SW480 (cell line): ENCODE results near the gene ATXN10.
"Not testable (repeated sequence)": the region's sequence is repeated elsewhere in the genome, so short reads cannot be mapped to it uniquely, and the experiment has no call there.

Experiments
- DNase-seq: peaks from one replicate; pipeline ENCODE4 v3.0.0-alpha.2; 2016; ENCODE audit warnings: low spot score

ATXN10 gene

DNA sequence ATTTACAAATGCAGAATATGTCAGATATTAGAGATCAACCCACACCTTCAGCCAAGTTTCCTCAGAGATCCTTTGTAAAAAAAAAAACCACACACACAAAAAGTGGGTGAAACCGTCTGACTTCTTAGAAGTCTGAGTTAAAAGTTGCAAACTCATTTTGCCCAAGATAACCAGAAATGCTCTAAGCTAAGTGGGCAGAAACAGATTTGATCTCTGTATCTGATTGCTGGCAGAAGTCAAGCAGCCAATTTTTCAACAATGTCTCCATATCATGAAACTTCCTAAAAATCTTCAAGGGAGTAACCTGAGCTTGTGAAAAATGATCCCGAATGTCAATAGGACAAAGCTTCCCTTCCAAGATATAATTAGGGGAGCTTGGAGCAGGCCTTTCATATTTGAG lies 28.6 kb upstream of the ATXN10 start:
- DNase-seq, result no peak

DNA sequence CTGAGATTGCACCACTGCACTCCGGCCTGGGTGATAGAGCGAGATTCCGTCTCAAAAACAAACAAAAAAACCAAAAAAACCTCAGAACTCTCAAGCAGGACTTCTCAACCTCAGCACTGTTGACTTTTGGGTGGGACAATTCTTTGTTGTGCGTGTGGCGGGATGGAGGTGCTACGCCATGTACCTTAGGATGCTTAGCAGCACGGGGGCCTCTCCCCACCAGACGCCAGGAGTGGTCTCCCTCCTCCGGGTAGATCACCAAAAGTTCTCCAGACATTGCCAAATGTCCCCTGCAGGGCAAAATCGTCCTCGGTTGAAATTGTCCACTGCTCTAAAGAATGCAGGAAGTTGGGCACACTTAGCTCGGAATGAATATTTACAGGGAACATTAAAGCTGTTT lies 26.9 kb upstream of the ATXN10 start:
- no peak for DNase-seq

DNA sequence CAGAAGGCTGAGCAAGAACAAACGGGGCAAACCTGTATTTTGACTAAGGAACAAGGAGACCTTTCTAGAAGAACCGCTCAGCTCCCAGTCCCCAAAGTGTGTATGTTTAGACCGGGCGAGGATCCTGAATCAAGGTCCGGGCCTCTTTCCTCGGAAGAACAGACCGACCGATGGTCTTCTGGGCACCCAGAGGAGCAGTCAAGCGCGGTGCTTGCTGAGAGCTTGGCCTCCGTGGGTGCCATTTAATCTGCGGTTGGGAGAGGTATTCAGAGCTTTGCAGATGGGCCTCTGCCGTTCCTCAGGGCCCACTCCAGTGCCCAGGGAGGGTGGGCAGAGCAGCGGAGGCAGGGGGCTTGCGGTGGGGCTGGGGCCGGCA lies 26.5 kb upstream of the ATXN10 start:
- no peak for DNase-seq

DNA sequence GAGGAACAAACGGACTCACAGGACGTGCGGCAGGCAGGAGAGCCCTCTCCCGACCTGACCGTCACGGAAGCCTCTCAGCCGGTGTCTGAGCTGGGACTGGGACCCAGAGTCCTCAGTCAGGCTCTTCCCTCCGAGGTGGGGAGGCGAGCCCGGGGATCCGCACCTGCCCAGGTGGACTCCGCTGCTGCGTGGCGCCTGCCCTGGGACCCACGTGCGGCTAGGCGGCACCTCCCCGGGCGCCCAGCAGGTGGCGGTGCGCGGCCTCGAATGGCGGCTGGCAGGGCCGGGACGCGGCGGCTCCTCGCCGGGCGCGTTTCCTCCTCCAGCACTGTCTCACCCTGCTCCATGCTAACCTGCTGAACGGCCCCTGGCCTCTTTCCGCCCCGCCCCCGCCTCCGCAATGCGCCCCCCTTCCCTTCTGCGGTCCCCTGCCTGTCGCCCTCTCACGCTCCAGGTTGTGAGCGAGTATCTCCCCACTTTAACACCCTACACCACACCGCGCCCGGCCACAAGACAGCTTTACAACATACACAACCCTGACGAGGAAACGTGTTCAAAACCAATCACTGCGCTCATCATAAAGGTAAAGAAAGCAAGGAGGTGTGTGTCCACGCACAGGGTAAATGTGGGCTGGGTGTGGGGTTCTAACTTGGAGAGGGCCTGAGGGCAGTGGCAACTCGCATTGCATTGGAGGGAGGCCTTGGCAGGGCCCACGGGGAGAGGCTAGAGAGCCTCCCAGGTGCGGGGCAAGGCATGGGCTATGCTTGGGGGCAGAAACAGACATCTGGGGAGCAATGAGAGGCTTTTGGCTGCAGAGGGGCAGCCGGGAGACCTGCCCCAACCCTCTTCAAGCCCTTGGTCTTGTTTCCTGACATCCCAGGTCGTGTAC lies 25.9 kb upstream of the ATXN10 start:
- peak; percentile 39 for DNase-seq

DNA sequence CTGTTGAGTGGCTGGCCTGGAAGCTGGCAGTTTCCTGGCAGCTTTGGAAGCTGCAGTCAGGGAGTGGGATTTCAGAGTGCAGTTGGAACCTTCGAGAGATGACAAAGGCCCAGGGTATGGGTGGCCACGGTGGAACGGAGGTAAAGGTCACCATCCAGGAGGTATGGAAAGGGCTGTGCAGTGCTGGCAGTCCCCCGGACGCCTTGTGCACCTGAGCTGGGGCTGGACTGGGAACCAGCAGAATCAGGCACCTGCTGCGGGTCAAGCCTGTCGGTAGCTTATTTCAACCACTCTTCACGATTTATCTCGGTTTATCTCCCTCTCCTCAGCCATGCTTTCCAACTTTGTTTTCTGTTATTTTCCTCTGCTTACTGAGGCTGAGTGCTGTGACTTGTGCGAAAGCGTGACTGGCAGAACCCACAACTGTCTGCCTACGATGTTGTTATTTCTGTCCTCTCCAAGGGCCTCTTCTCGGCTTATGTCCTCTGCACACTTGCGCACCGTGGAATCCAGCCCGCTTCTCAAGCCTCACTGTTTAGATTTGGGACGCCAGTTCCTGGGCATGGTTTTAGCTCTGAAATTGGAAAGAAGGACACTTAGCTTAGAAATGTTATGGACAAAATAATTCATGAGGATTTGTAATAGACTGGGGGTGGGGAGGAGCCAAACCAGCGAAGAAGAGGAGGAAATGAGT lies 24.0 kb upstream of the ATXN10 start:
- no peak for DNase-seq

DNA sequence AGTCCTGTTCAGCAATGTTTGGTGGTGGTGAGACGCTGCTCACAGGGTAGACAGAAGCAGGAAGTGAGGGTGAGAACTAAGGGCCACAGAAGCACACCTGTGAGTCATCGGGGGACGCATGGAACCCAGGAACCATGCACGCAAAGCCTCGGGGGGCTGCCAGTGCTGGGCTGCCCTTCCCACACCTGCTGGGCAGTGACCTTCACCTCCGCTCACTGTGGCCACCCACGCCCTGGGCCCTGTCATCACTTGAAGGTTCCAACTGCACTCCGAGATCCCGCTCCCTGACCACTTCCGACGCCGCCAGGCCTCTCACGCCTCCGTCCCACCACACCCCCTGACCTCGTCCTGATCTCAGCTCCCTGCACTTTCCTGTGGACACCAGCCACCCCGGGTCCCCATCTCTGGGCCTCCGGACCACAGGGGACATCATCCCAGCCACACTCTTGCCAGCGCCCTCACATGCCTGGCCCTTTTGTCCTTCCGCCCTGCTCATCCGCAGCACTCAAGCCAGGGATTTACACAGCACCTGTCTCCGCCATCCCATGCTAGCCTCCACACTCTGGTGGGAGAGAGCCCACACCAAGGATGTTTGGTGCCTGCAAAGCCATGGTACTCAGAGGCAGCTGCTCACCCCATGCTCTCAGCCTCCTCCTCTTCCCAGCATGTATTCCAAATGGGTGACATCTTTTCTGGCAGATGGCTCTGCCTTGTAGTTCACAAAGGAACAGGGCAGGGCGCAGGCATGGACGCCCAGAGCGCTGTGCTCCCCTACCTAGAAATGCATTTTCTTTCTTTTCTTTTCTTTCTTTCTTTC lies 23.1 kb upstream of the ATXN10 start:
- peak; percentile 50 for DNase-seq

DNA sequence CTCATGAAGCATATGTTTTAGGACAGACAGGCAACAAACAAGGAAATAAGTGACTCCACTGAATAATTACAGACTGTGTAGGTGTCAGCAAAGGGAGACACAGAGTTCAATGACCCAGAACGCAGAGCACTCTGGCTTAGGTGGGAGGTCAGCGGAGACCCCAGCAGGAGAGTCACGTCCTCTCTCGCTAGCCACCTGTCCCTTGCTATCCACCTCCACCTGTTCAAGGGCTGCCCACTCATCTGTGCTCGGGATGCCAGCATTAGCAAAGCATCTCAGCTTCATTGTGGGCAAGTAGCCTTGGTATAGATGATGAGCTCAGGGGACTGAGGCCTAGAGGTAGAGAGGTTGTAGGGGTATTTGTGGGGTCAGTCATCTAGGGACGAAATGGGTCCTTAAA lies 21.8 kb upstream of the ATXN10 start:
- DNase-seq, result no peak

DNA sequence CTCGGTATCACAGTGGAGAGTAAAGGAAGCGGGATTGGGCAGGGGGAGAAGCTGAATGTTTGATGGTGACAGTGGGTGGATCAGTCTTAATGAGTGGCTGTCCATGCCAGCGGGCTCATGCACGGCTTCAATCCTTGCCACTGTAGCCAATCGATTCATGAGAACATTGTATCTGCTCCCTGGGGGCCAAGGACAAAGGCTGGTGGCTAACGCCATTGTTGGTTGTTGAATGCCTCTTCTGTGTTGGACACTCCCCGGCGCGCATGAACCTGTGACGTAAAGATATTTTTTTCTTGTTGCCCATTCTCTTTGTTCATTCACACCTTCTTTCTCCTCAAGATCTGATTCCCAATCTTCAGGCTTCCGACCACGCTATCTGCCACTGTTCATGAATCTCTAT lies 20.9 kb upstream of the ATXN10 start:
- no peak for DNase-seq

DNA sequence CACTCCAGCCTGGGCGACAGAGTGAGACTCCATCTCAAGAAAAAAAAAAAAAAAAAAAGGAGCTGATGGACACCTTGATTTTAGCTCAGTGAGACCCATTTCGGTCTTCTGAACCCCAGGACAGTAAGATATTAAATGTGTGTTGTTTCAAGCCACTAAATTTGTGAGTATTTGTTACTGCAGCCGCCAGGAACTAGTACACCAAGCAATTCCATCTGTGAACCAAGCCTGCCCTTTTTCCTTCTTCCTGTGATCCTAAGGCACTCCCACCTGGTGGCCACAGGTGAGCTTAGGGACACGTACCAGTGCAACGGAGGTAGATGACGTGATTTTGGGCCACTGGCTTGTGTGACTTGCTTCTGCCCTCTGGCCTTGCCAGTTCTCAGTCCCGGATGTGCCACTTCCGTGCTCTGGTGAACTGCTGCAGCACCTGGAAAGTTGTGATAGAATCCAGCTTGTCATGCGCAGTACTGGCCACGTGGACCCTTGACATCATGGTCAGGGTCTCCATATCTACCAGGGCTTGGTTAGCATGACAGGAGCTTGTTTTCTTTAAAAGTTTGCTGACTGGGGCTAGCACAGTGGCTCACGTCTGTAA lies 19.6 kb upstream of the ATXN10 start:
- no peak for DNase-seq

DNA sequence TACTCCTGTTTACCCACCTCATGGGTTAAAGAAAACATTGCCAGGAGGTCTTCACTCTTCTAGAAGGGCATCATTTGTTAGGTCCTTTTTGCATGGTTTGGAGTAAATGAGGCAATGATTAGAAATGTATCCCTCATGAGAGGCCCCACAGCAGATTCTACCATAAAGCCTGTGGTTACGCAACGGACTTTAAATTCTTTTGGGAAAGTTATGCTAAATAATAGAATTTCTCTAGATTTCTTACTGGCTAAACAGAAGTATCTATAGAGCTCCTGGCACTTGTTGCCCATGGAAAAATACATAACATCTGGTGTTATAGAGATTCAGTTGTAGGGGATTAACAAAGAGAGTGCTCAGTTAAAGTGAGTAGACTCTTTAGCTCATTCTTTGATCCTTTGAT lies 15.1 kb upstream of the ATXN10 start:
- DNase-seq, result no peak

DNA sequence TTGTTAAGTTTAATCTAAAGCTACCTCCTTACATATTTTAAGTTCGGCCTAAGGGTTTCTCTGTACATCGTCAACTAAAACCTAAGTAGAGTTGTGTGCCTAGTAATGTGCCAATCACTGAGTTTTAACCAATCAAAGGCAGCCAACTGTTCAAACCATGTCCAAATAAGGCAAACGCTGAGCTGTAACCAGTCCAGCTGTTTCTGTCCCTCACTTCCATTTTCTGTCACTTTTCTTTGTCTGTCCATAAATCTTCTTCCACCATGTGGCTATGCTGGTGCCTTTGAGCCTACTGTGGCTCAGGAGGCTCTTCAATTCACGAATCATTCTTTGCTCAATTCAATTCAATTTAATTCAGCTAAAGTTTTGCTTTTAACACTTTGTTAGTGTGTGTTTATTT lies 13.9 kb upstream of the ATXN10 start:
- no peak for DNase-seq

DNA sequence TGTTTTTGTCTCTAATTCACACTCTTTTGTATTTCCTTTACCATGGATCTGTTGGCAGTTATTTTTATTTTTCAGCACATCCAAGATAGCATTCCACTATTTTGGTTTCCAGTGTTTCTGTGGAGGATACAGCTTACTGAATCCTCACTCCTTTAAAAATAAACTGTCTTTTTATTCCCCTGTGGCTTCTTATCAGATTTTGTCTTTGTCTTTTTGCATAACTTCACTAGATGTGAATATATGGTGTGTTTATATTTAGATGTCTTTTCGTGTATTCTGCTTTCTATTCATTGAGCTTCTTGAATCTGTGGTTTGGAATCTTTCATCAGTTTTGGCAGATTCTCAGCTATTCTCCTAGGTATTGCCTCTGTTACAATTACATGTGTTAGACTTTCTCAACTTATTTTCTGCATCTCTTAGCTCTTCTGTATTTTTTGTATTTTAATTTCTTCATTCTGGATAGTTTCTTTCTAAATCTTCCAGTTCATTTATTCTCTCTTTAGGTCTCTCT lies 7.4 kb upstream of the ATXN10 start:
- DNase-seq, result no peak

DNA sequence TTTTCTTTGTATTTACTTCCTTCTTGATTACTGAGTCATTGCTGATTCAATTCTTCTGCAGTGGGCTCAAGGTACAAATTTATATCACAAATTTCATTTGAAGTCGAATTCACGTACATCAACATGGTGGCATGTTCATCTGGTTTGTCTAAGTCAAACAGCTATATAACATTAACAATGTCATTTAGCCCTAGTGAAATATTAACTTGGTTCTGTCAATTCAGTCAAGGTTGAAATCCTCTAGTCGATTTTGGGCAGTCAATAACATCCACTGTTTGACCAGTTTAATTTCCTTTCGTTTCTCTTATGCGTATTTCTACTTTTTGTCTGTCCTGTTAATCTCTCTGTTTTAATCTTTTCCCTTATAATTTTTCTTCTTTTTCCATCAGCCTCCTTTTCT lies 4.1 kb upstream of the ATXN10 start:
- DNase-seq, result no peak

DNA sequence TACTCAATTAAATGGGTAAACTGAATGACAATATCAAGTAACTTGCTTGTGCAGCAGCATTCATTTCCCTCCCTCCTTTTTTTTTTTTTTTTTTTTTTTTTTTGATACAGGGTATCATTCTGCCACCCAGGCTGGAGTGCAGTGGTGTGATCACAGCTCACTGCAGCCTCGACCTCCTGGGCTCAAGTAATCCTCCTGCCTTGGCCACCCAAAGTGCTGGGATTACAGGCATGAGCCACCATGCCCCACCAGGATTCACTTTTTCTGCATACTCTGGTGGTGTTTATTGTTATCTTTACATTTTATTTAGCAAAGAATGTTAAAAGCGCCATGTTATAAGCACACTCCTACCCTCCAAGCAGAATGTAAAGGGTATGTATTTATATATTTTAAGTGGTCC lies 1.3 kb upstream of the ATXN10 start:
- not testable (repeated sequence) for DNase-seq

DNA sequence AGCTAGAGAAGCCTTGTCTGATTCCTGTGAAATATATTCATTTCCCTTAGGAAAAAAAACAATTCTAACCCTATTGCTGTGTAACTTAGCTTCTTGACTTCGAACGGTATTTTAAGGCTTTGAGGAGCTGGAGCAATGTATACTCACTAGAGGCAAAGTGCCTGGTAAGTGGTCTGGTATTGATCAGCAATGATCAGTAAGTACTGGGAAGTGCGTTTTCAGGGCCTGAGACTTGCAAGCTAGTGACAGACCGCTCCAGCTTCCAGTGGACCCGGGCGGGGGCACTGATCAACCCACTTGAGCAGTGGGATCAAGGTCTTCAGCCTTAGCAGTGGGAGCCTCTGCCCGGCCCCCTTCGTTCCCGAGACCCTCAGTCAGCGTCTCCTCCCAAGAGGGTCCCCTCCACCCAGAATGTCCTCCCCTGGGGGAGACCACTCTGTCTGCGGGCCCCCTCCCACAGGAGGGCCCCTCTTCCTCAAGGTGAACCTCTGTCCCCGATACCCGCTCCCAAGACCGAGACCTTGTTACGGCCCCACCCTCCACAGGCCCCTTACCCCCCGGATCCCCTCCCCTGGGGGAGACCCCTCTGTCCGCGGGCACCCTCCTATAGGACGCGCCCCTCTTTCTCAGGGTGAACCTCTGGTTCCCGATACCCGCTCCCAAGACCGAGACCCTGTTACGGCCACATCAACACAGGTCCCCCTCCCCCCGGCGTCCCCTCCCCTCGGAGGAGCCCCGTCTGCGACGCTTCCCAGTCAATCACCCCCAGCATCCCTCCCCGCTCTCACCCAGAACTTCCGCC lies 452 bp upstream of the ATXN10 start:
- no peak for DNase-seq

DNA sequence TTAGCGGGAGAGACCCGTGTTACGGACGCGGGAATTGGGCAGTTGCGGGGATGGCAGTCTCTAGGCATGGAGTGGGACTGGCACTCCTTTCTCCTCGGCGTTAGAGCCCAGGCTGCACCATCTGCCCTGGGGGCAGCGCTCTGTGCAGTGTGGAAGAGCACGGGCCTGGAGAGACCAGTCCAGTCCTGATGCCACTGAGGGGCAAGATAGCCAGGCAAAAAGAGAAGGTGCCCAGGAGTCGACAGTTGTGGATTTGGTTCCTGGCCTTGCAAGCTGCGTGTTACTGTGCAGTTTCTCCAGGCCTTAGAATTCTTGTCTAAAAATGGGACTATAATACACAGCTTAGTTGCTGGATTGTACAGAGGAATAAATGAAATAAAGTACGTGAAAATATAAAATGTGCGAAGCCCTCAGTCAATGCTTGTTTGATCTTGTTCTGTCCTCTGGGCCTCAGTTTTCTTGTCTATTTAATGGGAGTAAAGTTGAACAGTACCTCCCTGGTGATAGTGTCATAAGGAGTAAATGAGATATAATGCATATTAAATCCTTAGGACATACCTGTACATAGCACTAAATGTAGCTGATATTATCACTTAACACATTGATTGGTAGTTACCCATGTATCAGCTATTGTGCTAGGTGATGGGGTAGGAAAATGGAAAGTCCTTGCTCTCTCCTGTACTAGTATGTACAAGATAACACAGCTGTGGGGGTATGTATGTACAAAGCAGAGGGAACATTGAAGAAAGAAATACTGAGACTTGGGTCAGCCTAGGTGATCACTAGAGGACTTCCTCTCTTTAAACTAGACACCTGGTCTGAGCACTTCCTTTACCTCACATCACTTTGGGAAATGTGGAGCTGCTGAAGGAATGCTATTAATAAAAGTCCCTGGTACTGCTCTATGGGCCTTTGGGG lies 1.2 kb downstream of the ATXN10 start:
- DNase-seq, result peak; percentile 14

DNA sequence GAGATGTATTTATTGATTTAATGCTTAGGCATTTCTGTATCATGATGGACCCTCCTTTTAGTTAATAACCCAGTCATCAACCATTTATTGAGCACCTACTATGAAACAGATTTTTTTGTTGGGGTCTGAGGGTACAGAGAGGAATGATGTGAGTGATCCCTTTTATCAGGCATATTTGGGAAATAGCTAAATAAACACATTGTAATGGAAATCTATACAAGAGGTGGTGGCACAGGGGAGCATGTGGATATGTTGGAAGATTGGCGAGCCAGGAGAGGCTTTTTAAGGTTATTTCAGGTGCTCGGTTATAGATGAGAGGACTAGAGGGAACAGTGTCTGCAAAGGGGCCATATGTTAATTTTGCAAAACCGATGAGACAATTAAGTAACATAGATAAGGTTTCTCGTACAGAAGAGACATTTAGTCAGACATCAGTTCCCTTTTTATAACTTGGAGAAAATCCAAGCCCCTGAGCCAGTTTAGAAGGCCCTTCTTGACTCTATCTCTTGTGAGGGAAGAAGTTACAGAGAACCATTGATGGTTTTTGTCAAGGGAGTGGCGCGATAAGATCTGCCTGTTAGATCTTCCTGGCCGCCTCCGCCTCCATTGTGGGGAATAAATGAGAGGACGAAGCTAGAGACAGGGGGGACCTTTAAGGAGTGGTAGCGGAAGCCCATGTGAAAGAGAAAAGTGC lies 2.0 kb downstream of the ATXN10 start:
- DNase-seq, result no peak

DNA sequence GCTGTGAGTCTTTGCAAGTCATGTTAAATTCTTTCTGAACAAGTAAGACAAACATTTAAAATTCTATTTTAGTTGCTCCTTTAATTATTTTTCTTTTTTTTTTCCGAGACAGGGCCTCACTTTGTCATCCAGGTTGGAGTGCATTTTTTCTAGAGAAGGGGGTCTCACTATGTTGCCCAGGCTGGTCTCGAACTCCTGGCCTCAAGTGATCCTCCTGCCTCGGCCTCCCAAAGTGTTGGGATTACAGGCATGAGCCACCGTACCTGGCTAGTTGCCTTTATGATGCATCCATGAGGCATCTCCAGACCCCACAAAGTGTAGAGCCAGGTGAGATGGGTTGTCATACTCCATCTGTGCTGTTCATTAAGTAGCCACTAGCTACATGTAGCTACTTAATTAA lies 4.4 kb downstream of the ATXN10 start:
- no peak for DNase-seq

DNA sequence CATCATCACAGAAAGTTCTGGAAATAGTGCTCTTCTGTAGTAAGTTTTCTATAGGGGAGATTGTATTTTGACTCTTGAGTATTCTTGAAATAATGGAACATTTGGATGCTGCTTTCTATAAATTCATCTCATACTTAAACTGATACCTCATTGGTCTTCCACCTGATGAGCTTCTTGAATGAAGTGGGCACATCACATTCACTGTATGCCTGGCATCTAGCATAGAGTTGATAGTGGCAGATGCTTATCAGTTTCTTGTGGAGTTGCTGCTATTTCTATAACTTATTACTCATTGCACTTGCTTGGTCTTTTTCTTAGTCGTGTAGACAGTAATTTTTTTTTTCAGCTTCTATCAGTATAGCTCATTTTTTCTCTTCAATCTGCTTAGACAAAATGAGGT lies 5.4 kb downstream of the ATXN10 start:
- no peak for DNase-seq
